Activated B cell treated with CpG ODN at 0.5 μM for 24 hours (primary cell): Measurements from ENCODE around the gene MPPED1. TPM values are rescaled to one million over a fixed set of nuclear protein-coding genes. Genes with fewer than 3 reads are reported as not detected.

Experiments
- ATAC-seq: fragments of 200-7000 bp; cut with Tn5 transposase; one replicate; pipeline ENCODE4 v1.10.0; 2021; ENCODE audit warnings: low read depth, mild to moderate bottlenecking, moderate library complexity
- CTCF ChIA-PET: fragments of 350-600 bp; sonication (Branson Sonifier 250); formaldehyde crosslinking; loops from one replicate; lab custom pipeline; 2021; ENCODE audit warnings: antibody characterized with exemption; lab: Charles Lee
- POLR2A ChIA-PET: fragments of 350-600 bp; sonication (Branson Sonifier 250); formaldehyde crosslinking; loops from one replicate; lab custom pipeline; 2021; ENCODE audit warnings: antibody characterized with exemption; lab: Charles Lee
- DNase-seq: peaks from one replicate; pipeline ENCODE4 v3.0.0; 2022
- H3K27ac Mint-ChIP-seq: one replicate; pipeline ENCODE4 v1.8.0; 2020; ENCODE audit warnings: mixed read lengths
- H3K27me3 Mint-ChIP-seq: one replicate; pipeline ENCODE4 v1.8.0; 2021; ENCODE audit warnings: mixed read lengths
- H3K36me3 Mint-ChIP-seq: one replicate; pipeline ENCODE4 v1.8.0; 2021; ENCODE audit warnings: low read depth, mixed read lengths
- H3K4me1 Mint-ChIP-seq: one replicate; pipeline ENCODE4 v1.8.0; 2021; ENCODE audit warnings: mixed read lengths
- H3K4me3 Mint-ChIP-seq: one replicate; pipeline ENCODE4 v1.8.0; 2020; ENCODE audit warnings: mild to moderate bottlenecking, mixed read lengths
- H3K9me3 Mint-ChIP-seq: one replicate; pipeline ENCODE4 v1.8.0; 2020; ENCODE audit warnings: mixed read lengths
- CTCF ChIP-seq: fragments of 200-600 bp; IDR thresholded peaks from one replicate; pipeline ENCODE4 v1.8.0; 2022; ENCODE audit warnings: antibody characterized with exemption, mild to moderate bottlenecking
- intact Hi-C: fragments of 100-400 bp; cut with micrococcal nuclease; formaldehyde crosslinking; loops from one replicate; pipeline ENCODE4 v1.15.1; 2024
- total RNA-seq: library from RNA; stranded (reverse); gene quantifications from 2 replicates; pipeline ENCODE4 v1.2.3, GENCODE V29; 2022

Gene MPPED1
- total RNA-seq, 1 donor from 2014 or later = not detected

- H3K27me3 Mint-ChIP-seq = peaks cover 23% of the 10 kb centered on the region
- no peaks in the 10 kb centered on the region for H3K36me3 Mint-ChIP-seq
- ATAC-seq = no peak
- H3K4me3 Mint-ChIP-seq = no peak overlapping the region
- no peaks in the 10 kb centered on the region for H3K4me1 Mint-ChIP-seq
- H3K9me3 Mint-ChIP-seq = no peaks in the 10 kb centered on the region
- ChIA-PET POLR2A (no interaction called here), CTCF (no interaction called here)
- intact Hi-C loops = no loop called here
- no peak for TF ChIP-seq CTCF
- no peak overlapping the region for H3K27ac Mint-ChIP-seq
- no peak for DNase-seq
These were observed 9.7 kb upstream of the MPPED1 start for GRCh38 chr22:43402128-43402527.

DNA sequence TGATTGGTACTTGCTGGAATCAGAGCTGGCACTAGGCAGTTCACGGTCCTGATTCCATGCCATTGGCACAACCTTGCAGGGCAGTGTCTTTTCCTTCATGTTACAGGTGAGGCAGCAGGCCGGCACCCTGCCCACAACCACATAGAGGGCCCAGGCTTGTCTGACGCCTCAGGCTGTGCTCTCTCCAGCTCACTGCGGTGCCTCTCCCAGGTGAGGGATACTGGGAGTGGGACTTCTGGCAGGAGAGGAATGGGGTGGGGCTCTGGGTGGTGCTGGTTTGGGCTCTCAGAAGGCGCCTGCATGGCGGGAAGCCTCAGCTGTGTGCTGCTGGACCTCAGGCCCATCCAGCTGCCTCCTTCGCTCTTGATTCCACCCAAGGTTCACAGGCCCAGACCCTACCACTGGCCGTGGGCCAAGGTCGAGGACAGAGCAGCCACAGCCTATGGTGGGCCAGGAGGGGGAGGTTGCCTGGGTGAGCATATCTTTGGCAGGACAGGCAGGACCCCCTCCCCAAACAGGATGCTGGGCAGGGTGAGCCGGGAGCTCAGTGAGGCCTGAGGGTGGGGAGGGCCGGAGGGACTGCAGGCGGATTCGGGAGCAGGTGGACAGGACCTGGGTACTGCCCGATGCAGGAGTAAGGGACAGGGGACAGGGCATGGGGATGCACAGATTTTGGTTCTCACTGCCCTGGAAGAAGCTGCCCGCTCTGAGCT is 7.0 kb upstream of the MPPED1 start:
- H3K4me3 Mint-ChIP-seq = no peak overlapping the region
- H3K4me1 Mint-ChIP-seq = no peaks in the 10 kb centered on the region
- peaks cover 27% of the 10 kb centered on the region for H3K27me3 Mint-ChIP-seq
- no peak for TF ChIP-seq CTCF
- H3K9me3 Mint-ChIP-seq = no peaks in the 10 kb centered on the region
- POLR2A ChIA-PET = no interaction called here
- ATAC-seq = no peak
- CTCF ChIA-PET = interaction anchor here (1.4 kb wide), 1 partner anchor 58 kb away, joined by 3 read pairs; no protein-coding TSS in a partner anchor
- H3K27ac Mint-ChIP-seq = no peak overlapping the region
- intact Hi-C loops = no loop called here
- no peaks in the 10 kb centered on the region for H3K36me3 Mint-ChIP-seq
- no peak for DNase-seq

GRCh38 chr22:43406186-43406790 is 5.5 kb upstream of the MPPED1 start:
- Mint-ChIP-seq H3K27me3 (peaks cover 34% of the 10 kb centered on the region), H3K27ac (no peak overlapping the region), H3K9me3 (no peaks in the 10 kb centered on the region), H3K36me3 (no peaks in the 10 kb centered on the region), H3K4me1 (no peaks in the 10 kb centered on the region), H3K4me3 (no peak overlapping the region)
- ChIA-PET CTCF (no interaction called here), POLR2A (no interaction called here)
- TF ChIP-seq CTCF = no peak
- intact Hi-C loops = no loop called here
- DNase-seq (no peak), ATAC-seq (no peak)

GRCh38 chr22:43407591-43407990 is 4.2 kb upstream of the MPPED1 start:
- POLR2A ChIA-PET = no interaction called here
- Mint-ChIP-seq H3K4me3 (no peak overlapping the region), H3K36me3 (no peaks in the 10 kb centered on the region), H3K27ac (no peak overlapping the region), H3K9me3 (no peaks in the 10 kb centered on the region), H3K4me1 (no peaks in the 10 kb centered on the region), H3K27me3 (peaks cover 35% of the 10 kb centered on the region)
- CTCF ChIA-PET = no interaction called here
- no peak for TF ChIP-seq CTCF
- DNase-seq (no peak), ATAC-seq (no peak)
- intact Hi-C loops = no loop called here

DNA sequence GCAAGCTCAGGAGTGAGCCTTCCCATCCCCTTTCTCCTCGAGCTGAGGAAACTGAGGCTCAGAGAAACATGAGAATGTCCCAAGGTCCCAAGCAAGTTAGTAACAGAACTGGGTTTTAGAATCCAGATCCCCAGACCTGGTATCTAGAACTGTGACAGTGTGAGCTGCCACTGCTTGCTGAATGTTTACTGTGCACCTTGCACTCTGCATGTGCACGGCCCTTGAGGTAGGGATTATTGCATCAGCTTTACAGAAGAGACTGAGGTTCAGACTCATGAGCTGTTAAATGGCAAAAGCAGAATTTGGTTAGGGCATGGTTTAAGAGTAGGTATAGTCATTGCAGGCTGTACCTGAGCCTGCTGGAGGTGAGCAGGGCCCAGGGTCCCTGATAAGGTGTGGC is 3.8 kb upstream of the MPPED1 start:
- CTCF ChIA-PET = no interaction called here
- no peaks in the 10 kb centered on the region for H3K36me3 Mint-ChIP-seq
- H3K9me3 Mint-ChIP-seq = no peaks in the 10 kb centered on the region
- peaks cover 36% of the 10 kb centered on the region for H3K27me3 Mint-ChIP-seq
- no peak overlapping the region for H3K27ac Mint-ChIP-seq
- no peak for DNase-seq
- POLR2A ChIA-PET = no interaction called here
- intact Hi-C loops = no loop called here
- TF ChIP-seq CTCF = no peak
- ATAC-seq = no peak
- H3K4me1 Mint-ChIP-seq = no peaks in the 10 kb centered on the region
- no peak overlapping the region for H3K4me3 Mint-ChIP-seq
